K562 (cell line): Measurements from ENCODE around the gene CYP2E1. TPM values are rescaled to one million over a fixed set of nuclear protein-coding genes. Genes with fewer than 3 reads are reported as not detected.

ENCODE experiments used
- CSDE1 ChIP-seq, 2 experiments: fragments of 450-650 bp; IDR thresholded peaks; 2 replicates each; pipeline ENCODE4 v1.6.1; 2016; ENCODE audit warnings: mild to moderate bottlenecking in 1 of 2
- EP400 ChIP-seq: fragments of 450-650 bp; IDR thresholded peaks from 2 replicates; pipeline ENCODE4 v1.6.1; 2017; ENCODE audit warnings: antibody characterized with exemption, mild to moderate bottlenecking, moderate library complexity
- GABPA ChIP-seq: fragments of 200-800 bp; sonication (Bioruptor generic); conservative IDR thresholded peaks from 2 replicates; pipeline ENCODE4 v1.6.1; 2016; ENCODE audit warnings: low read depth, missing genetic modification characterization, missing compliant biosample characterization
- GTF2F1 ChIP-seq: IDR thresholded peaks from 2 replicates; pipeline ENCODE4 v1.6.1; 2011; ENCODE audit warnings: low read depth, low read length, improper control_type of control experiment
- HLTF ChIP-seq: fragments of 450-650 bp; IDR thresholded peaks from 2 replicates; pipeline ENCODE4 v1.6.1; 2016
- KLF1 ChIP-seq: fragments of 450-650 bp; IDR thresholded peaks from 2 replicates; pipeline ENCODE4 v1.6.1; 2016; ENCODE audit warnings: missing genetic modification characterization, missing compliant biosample characterization
- L3MBTL2 ChIP-seq: fragments of 450-650 bp; IDR thresholded peaks from 2 replicates; pipeline ENCODE4 v1.6.1; 2016; ENCODE audit warnings: mild to moderate bottlenecking, moderate library complexity
- MAFK ChIP-seq: IDR thresholded peaks from 2 replicates; pipeline ENCODE4 v1.6.1; 2011; ENCODE audit warnings: low read length, improper control_type of control experiment
- MIER1 ChIP-seq: fragments of 450-650 bp; IDR thresholded peaks from 2 replicates; pipeline ENCODE4 v1.6.1; 2016; ENCODE audit warnings: antibody characterized with exemption, mild to moderate bottlenecking, low read depth
- THRAP3 ChIP-seq: fragments of 450-650 bp; IDR thresholded peaks from 2 replicates; pipeline ENCODE4 v1.6.1; 2016; ENCODE audit warnings: mild to moderate bottlenecking, inconsistent platforms, borderline replicate concordance
- ZBTB1 ChIP-seq: sonication (generic); formaldehyde crosslinking; IDR thresholded peaks from 2 replicates; pipeline ENCODE4 v1.8.1; 2023; ENCODE audit warnings: missing genetic modification reagents, low read depth, mild to moderate bottlenecking, borderline replicate concordance
- ZKSCAN8 ChIP-seq: fragments of 200-800 bp; sonication (Bioruptor generic); IDR thresholded peaks from 2 replicates; pipeline ENCODE4 v1.6.1; 2016; ENCODE audit warnings: missing genetic modification characterization, missing compliant biosample characterization
- ZNF584 ChIP-seq: fragments of 200-800 bp; sonication (Bioruptor generic); IDR thresholded peaks from 2 replicates; pipeline ENCODE4 v1.6.1; 2016; ENCODE audit warnings: low read depth, mild to moderate bottlenecking, missing genetic modification characterization, missing compliant biosample characterization
- ZNF766 ChIP-seq: fragments of 200-800 bp; sonication (Bioruptor generic); conservative IDR thresholded peaks from 2 replicates; pipeline ENCODE4 v1.6.1; 2016; ENCODE audit warnings: missing genetic modification characterization, missing compliant biosample characterization
- polyA plus RNA-seq, 8 experiments: library from polyadenylated mRNA; depleted of rRNA in 4 of 8; stranded (reverse) in 5 of 8; unstranded in 3 of 8; fragments of >200 nt; fragmentation: Nextera tagmentation in 2 of 8; fragmentation: Illumina TruSeq in 1 of 8; extraction: Ambion mirVana in 2 of 8; extraction: Trizol in 1 of 8; gene quantifications; 2 replicates each; pipeline versions ENCODE4 v1.2.1 to v1.2.3, GENCODE V29; 2011 to 2014; ENCODE audit warnings: inconsistent platforms in 1 of 8, missing spikeins in 1 of 8
- total RNA-seq, 7 experiments: library from RNA; depleted of rRNA in 6 of 7; stranded (reverse); fragments of >200 nt in 6 of 7; fragmentation: Illumina TruSeq in 2 of 7; extraction: Trizol in 2 of 7; gene quantifications; 2 replicates each; pipeline versions ENCODE4 v1.2.1 to v1.2.3, GENCODE V29; 2011 to 2021; ENCODE audit warnings: low replicate concordance in 1 of 7
- TF ChIP-seq, protein P1 (sequence below), 3 experiments: IDR thresholded peaks in 2 of 3; conservative IDR thresholded peaks in 1 of 3; 2 replicates each; pipeline ENCODE4 v1.5.1; 2011 to 2012; ENCODE audit warnings: low read length in 3 of 3, mild to moderate bottlenecking in 3 of 3, control low read depth in 2 of 3, improper control_type of control experiment in 1 of 3, inconsistent platforms in 1 of 3, low read depth in 1 of 3, mixed read lengths in 1 of 3, moderate library complexity in 1 of 3; ENCODE audit not compliant: insufficient read depth in 2 of 3
- TF ChIP-seq, protein P2 (sequence below): fragments of 250-450 bp; sonication (Bioruptor Pico); IDR thresholded peaks from 2 replicates; pipeline ENCODE4 v1.8.0; 2022; ENCODE audit warnings: moderate library complexity, mild to moderate bottlenecking, inconsistent platforms
- TF ChIP-seq, protein P3 (sequence below): sonication (generic); formaldehyde crosslinking; IDR thresholded peaks from 2 replicates; pipeline ENCODE4 v1.8.0; 2022; ENCODE audit warnings: missing genetic modification reagents, mild to moderate bottlenecking, borderline replicate concordance
- TF ChIP-seq, protein P4 (sequence below): fragments of 450-650 bp; IDR thresholded peaks from 2 replicates; pipeline ENCODE4 v1.6.1; 2014; ENCODE audit warnings: low read depth, mild to moderate bottlenecking, moderate library complexity, borderline replicate concordance

The CYP2E1 gene
- total and polyA plus RNA-seq, 9 of the 15 experiments (the other 6 are each of a cell fraction or from before 2014, with no cell fraction given) = 0.07 to 1.6 (median 0.19) TPM; not detected in 2

DNA sequence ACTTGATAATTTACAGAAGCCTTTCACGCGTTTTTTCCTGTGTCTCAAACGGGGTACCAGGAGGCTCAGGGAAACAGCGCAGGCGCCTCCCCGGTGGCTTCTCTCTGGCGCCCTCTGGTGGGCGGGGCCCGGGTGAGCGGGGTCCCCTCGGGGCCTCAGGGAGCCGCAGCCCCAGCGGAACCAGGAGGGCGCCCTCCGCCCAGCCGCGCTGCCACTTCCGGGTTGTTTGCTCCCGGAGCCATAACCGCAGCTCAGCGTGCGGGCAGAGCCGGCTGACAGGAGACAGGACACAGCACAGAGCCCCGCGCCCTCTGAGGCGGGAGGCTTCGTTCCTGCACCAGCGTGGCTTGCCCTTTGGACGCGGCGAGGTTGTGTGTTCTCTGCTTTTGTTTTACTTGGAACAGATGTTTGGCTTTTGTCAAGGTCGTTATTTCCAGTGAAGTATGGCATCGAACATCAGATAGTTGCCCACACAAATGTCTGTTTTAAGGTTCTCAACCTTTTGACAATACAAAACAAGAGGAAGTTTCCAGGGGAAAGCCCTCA lies 6.9 kb upstream of the CYP2E1 start (continued):
- TF ChIP-seq, protein P1, sequence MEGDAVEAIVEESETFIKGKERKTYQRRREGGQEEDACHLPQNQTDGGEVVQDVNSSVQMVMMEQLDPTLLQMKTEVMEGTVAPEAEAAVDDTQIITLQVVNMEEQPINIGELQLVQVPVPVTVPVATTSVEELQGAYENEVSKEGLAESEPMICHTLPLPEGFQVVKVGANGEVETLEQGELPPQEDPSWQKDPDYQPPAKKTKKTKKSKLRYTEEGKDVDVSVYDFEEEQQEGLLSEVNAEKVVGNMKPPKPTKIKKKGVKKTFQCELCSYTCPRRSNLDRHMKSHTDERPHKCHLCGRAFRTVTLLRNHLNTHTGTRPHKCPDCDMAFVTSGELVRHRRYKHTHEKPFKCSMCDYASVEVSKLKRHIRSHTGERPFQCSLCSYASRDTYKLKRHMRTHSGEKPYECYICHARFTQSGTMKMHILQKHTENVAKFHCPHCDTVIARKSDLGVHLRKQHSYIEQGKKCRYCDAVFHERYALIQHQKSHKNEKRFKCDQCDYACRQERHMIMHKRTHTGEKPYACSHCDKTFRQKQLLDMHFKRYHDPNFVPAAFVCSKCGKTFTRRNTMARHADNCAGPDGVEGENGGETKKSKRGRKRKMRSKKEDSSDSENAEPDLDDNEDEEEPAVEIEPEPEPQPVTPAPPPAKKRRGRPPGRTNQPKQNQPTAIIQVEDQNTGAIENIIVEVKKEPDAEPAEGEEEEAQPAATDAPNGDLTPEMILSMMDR (IDR thresholded peaks at IDR 0.05 in 2 of 3, conservative IDR thresholded peaks at IDR 0.05 in 1 of 3; ENCODE audit: insufficient read depth in 2 of 3, low read depth in 1 of 3, low read length in 3 of 3) = peak; percentile 93 to 96 (median 95)
- TF ChIP-seq, protein P2, sequence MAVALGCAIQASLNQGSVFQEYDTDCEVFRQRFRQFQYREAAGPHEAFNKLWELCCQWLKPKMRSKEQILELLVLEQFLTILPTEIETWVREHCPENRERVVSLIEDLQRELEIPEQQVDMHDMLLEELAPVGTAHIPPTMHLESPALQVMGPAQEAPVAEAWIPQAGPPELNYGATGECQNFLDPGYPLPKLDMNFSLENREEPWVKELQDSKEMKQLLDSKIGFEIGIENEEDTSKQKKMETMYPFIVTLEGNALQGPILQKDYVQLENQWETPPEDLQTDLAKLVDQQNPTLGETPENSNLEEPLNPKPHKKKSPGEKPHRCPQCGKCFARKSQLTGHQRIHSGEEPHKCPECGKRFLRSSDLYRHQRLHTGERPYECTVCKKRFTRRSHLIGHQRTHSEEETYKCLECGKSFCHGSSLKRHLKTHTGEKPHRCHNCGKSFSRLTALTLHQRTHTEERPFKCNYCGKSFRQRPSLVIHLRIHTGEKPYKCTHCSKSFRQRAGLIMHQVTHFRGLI = no peak
- TF ChIP-seq GTF2F1 (no peak), ZBTB1 (CRISPR knock-in tag) (peak; percentile 92), KLF1 (tag) (no peak), ZNF766 (no peak), L3MBTL2 (peak; percentile 90), ZNF584 (CRISPR knock-in tag) (no peak), MIER1 (peak; percentile 54; the same call in 1 of the 2 replicates), GABPA (peak; percentile 83), ZKSCAN8 (CRISPR knock-in tag) (no peak), HLTF (no peak), CSDE1 (IDR thresholded peaks at IDR 0.05) (no peak), EP400 (peak; percentile 20; the same call in 1 of the 2 replicates), MAFK (no peak), THRAP3 (no peak)
- TF ChIP-seq, protein P3, sequence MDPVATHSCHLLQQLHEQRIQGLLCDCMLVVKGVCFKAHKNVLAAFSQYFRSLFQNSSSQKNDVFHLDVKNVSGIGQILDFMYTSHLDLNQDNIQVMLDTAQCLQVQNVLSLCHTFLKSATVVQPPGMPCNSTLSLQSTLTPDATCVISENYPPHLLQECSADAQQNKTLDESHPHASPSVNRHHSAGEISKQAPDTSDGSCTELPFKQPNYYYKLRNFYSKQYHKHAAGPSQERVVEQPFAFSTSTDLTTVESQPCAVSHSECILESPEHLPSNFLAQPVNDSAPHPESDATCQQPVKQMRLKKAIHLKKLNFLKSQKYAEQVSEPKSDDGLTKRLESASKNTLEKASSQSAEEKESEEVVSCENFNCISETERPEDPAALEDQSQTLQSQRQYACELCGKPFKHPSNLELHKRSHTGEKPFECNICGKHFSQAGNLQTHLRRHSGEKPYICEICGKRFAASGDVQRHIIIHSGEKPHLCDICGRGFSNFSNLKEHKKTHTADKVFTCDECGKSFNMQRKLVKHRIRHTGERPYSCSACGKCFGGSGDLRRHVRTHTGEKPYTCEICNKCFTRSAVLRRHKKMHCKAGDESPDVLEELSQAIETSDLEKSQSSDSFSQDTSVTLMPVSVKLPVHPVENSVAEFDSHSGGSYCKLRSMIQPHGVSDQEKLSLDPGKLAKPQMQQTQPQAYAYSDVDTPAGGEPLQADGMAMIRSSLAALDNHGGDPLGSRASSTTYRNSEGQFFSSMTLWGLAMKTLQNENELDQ = no peak
- TF ChIP-seq, protein P4, sequence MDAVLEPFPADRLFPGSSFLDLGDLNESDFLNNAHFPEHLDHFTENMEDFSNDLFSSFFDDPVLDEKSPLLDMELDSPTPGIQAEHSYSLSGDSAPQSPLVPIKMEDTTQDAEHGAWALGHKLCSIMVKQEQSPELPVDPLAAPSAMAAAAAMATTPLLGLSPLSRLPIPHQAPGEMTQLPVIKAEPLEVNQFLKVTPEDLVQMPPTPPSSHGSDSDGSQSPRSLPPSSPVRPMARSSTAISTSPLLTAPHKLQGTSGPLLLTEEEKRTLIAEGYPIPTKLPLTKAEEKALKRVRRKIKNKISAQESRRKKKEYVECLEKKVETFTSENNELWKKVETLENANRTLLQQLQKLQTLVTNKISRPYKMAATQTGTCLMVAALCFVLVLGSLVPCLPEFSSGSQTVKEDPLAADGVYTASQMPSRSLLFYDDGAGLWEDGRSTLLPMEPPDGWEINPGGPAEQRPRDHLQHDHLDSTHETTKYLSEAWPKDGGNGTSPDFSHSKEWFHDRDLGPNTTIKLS = 0 out of 2 replicates have a peak, but pooled peaks have one; percentile 32
